DND-41 (cell line): ENCODE results near the gene CDO1.

Source experiments
- CTCF ChIP-seq: IDR thresholded peaks from 2 replicates; pipeline ENCODE4 v1.5.1; 2012; ENCODE audit warnings: borderline replicate concordance, low read length, moderate library complexity, mild to moderate bottlenecking; ENCODE audit not compliant: poor library complexity, severe bottlenecking; ENCODE audit errors: extremely low read depth
- EZH2 ChIP-seq: IDR thresholded peaks from 3 replicates; pipeline ENCODE4 v1.6.1; 2012; ENCODE audit warnings: borderline replicate concordance, low read depth, mild to moderate bottlenecking, moderate library complexity, low read length, inconsistent platforms; ENCODE audit not compliant: severe bottlenecking

- no peak for TF ChIP-seq CTCF
- TF ChIP-seq EZH2, result no peak
Observed at GRCh38 chr5:115774684-115775083, 41.8 kb downstream of the CDO1 start.
